ENCODE data around the gene LRG1. TPM values are rescaled to one million over a fixed set of nuclear protein-coding genes. Genes with fewer than 3 reads are reported as not detected.

Gene LRG1
- total and polyA plus RNA-seq, 10 of the 15 experiments (the other 5 are each of a cell fraction or from before 2014, with no cell fraction given) = 0.29 to 4.7 (median 0.58) TPM

GRCh38 chr19:4554717-4555116 is 14.9 kb upstream of the LRG1 start (continued):
- TF ChIP-seq ZBTB33 (IDR thresholded peaks at IDR 0.05) = no peak
- TF ChIP-seq KAT2A (conservative IDR thresholded peaks at IDR 0.05; ENCODE audit: control insufficient read depth, low read depth, low read length) = no peak
- no peak for TF ChIP-seq SMAD1 (IDR thresholded peaks at IDR 0.05; ENCODE audit: low read depth, partially characterized antibody)
- no peak for TF ChIP-seq CBX5 (IDR thresholded peaks at IDR 0.05; ENCODE audit: low read depth)
- no peak for TF ChIP-seq GABPA (IDR thresholded peaks at IDR 0.05; ENCODE audit: low read depth)
- TF ChIP-seq NR2C1 (IDR thresholded peaks at IDR 0.05) = no peak
- no peak for TF ChIP-seq ZBTB40 (IDR thresholded peaks at IDR 0.05; ENCODE audit: borderline replicate concordance)
- no peak for TF ChIP-seq CREB1 (IDR thresholded peaks at IDR 0.05; ENCODE audit: low read depth)
